Activated naive CD4-positive, alpha-beta T cell treated with anti-CD3 and anti-CD28 coated beads, Interleukin-2, amount 10 ng/mL, durations not matched to agents 7 days and 5 days (primary cell): ENCODE results near the gene DENND1A.

ENCODE experiments used
- CTCF ChIA-PET: fragments of 350-600 bp; sonication (Branson Sonifier 250); formaldehyde crosslinking; loops from one replicate; lab custom pipeline; 2021; ENCODE audit warnings: antibody characterized with exemption; lab: Charles Lee
- DNase-seq: peaks from one replicate; pipeline ENCODE4 v3.0.0-alpha.2; 2020
- H3K27ac Mint-ChIP-seq: one replicate; pipeline ENCODE4 v1.8.0; 2021; ENCODE audit warnings: mild to moderate bottlenecking, moderate library complexity, mixed read lengths
- H3K27me3 Mint-ChIP-seq: one replicate; pipeline ENCODE4 v1.8.0; 2021; ENCODE audit warnings: mild to moderate bottlenecking, mixed read lengths
- H3K36me3 Mint-ChIP-seq: one replicate; pipeline ENCODE4 v1.8.0; 2021; ENCODE audit warnings: mixed read lengths
- H3K4me1 Mint-ChIP-seq: one replicate; pipeline ENCODE4 v1.8.0; 2021; ENCODE audit warnings: mixed read lengths
- H3K4me3 Mint-ChIP-seq: one replicate; pipeline ENCODE4 v1.8.0; 2021; ENCODE audit warnings: mild to moderate bottlenecking, moderate library complexity, mixed read lengths
- H3K9me3 Mint-ChIP-seq: one replicate; pipeline ENCODE4 v1.8.0; 2021; ENCODE audit warnings: mixed read lengths

DENND1A gene

DNA sequence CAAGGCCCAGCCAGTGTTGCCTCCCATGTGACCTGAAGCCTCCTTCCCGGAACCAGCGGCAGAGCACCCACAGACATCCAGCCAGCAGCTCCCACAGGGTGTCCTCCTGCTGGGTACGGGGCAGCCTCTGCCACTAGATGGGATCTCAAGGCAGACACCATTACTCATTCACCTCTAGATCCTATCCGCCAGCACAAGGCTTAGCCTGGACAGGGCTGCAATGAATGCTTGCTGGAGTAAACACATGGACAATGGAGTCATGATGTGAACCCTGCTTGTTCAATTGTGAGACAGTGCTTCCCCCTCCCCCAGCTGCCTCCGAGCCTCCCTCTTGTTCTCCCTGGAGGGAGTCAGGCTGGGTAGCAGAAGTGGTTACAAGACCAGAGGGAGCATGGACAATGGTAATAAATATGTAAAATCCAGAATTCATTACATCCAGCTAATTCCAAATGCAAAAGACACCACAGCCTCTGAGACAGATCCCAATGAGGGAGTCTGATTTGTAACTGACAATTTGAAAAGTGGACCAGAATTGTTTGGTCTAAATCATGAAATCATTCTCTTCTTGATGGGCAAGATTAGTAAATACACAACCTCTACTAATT, 441.9 kb downstream of the DENND1A start:
- Mint-ChIP-seq H3K4me1 (no peaks in the 10 kb centered on the region), H3K27ac (no peak overlapping the region)
- CTCF ChIA-PET = no interaction called here

DNA sequence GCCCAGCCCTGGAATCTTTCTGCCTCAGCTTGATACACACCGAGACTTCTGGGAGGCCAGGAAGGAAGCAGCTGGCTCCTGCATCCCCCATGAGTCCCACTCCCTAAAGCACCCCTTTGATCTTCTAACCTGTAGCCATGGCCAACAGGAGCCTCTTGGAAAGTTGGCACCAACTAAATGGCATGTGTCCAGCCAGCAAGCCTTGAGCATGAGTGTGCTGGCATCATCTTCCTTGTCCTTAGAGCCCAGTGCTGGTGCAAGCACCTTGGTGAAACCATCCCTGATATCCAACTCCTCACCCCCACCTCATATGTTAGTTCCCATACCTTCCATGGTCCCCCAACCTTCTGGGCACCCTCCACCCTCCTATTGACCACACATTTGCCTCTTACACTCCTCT, 443.5 kb downstream of the DENND1A start:
- CTCF ChIA-PET = no interaction called here
- no peak for DNase-seq
- Mint-ChIP-seq H3K36me3 (no peaks in the 10 kb centered on the region), H3K4me1 (no peaks in the 10 kb centered on the region), H3K27ac (no peak overlapping the region), H3K27me3 (peaks cover 3% of the 10 kb centered on the region), H3K4me3 (no peak overlapping the region), H3K9me3 (no peaks in the 10 kb centered on the region)

More for the DNA sequence above, 441.9 kb downstream of the DENND1A start:
- Mint-ChIP-seq H3K9me3 (no peaks in the 10 kb centered on the region), H3K4me3 (no peak overlapping the region), H3K36me3 (no peaks in the 10 kb centered on the region), H3K27me3 (peaks cover 3% of the 10 kb centered on the region)
- DNase-seq = no peak

DNA sequence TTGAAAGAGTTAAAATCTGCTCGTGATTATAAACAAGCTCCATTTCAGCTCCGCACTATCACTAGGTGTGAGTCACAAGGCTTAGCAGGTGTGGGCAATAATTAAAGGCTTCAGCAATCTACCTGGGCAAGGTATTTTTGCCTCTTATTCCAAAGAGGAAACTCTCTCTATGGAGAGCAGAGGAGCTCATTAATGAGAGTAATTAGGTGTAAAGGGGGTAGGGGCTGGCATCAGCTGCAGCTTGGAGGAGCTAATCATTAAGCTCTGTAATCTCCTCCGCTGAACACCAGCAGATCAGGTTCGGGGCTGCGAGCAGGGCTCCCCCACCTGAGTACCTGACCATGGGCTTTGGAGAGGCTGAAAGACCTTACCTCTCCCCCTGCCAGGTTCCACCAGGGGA, 444.7 kb downstream of the DENND1A start:
- Mint-ChIP-seq H3K4me3 (no peak overlapping the region), H3K9me3 (no peaks in the 10 kb centered on the region), H3K27me3 (peaks cover 3% of the 10 kb centered on the region), H3K27ac (no peak overlapping the region), H3K4me1 (no peaks in the 10 kb centered on the region), H3K36me3 (no peaks in the 10 kb centered on the region)
- CTCF ChIA-PET = no interaction called here
- no peak for DNase-seq

DNA sequence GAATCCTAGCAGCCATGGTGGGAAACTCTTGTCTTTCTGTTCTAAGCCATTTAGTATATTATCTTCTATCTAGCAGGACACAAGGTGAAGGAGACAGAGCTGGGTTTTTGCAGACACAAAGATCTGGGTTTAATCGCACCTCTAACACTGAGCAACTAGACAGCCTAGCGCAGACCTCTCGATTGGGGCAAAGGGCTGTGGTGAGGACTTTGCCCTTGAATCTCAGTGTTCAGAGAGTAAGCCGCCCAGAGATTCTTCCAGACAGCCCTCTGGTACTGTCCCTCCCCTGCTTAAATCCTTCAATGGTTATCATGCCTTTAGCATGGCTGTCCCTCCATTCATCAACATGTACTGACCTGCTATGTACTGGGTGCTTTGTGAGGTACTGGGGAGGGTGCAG, 445.8 kb downstream of the DENND1A start:
- H3K4me3 Mint-ChIP-seq = no peak overlapping the region
- peaks cover 3% of the 10 kb centered on the region for H3K27me3 Mint-ChIP-seq
- no peak overlapping the region for H3K27ac Mint-ChIP-seq
- DNase-seq = no peak
- H3K4me1 Mint-ChIP-seq = no peaks in the 10 kb centered on the region
- CTCF ChIA-PET = no interaction called here
- no peaks in the 10 kb centered on the region for H3K9me3 Mint-ChIP-seq
- no peaks in the 10 kb centered on the region for H3K36me3 Mint-ChIP-seq

DNA sequence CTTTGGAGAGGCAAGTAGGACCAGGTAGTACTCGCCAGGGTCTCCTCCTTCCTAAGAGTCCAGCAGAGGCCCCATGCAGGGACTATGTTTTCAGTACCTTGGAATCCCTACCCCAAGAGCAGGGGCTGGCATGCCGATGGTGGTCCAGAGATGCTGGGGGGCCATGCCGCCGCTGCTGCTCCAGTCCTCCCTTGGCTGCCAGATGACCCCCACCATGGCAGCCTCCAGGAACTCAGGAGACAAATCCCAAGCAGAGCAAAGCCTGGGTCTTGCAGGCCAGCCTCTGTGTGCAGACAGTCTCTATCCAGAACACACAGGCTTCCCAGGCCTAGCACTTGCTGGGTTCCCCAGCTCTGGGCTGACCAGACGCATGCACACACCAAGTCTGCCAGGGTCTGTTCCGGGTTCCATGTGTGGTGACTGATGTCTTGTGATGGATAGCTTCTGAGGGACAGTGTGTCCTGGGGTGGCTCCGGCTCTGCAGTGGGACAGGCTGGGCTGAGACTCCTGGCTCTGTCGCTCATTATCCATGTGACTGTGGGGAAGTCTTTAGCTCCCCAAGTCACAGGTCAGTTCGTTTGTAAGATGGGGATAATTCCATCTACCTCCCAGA, 446.6 kb downstream of the DENND1A start:
- Mint-ChIP-seq H3K4me3 (no peak overlapping the region), H3K4me1 (no peaks in the 10 kb centered on the region), H3K9me3 (no peaks in the 10 kb centered on the region), H3K36me3 (no peaks in the 10 kb centered on the region), H3K27ac (no peak overlapping the region), H3K27me3 (peaks cover 3% of the 10 kb centered on the region)
- CTCF ChIA-PET = no interaction called here
- DNase-seq = no peak

DNA sequence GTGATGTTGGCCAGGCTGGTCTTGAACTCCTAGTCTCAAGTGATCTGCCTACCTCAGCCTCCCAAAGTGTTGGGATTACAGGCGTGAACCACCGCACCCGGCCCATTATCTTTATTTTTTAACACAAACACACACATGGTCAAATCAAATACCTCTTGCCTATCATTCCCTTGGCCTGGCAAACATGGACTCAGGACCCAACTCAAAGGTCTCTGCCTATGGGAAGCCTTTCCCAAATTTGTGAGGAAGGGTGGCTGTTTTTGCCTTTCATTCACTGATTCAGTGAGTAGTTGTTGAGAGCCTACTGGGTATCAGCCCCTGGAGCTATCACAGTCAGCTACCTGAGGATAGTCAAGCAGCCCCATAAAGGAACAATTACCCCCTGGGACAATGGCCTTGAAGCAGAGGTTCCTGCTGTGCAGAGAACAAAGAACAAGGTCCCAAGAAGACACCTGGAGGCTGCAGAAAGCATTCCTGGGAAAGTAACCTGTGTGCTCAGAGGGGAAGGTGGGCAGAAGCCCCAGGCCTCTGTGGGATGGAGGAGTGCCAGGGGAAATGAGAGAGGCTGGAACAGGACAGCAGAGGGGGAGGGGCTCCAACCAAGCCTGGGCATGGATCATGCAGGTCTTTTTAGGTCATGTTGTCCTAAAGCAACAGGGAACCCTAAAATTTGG, 447.5 kb downstream of the DENND1A start:
- CTCF ChIA-PET = no interaction called here
- H3K4me3 Mint-ChIP-seq = no peak overlapping the region
- no peaks in the 10 kb centered on the region for H3K36me3 Mint-ChIP-seq
- no peaks in the 10 kb centered on the region for H3K4me1 Mint-ChIP-seq
- H3K27ac Mint-ChIP-seq = no peak overlapping the region
- DNase-seq = no peak
- H3K9me3 Mint-ChIP-seq = no peaks in the 10 kb centered on the region
- no peaks in the 10 kb centered on the region for H3K27me3 Mint-ChIP-seq

DNA sequence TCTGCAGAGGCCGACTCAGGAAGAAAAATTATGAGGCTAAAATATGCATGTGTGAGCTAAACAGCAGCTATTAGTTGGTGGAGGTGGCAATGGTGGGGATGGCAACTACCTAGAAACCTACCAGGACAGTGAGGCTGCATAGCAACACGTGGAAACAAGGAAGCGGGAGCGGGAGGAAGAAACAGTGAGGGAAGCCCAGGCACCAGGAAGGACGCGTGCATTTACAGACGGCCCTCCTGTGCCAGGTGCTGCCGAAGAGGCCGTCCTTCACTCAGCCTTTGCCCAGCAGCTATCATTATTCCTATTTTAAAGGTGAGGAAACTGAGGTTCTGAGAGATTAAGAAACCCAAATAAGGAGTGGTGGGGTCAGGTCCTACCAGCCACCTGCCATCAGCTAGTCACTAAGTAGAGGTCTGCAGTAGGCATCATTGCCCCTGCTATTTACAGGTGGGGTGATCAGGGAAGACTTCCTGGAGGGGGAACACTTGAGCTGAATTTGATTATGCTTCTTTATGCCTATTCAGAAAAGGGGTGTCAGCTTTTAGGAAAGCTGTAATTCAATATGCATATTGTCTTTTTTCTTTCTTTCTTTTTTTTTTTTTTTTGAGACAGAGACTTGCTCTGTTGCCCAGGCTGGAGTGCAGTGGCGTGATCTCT, 448.6 kb downstream of the DENND1A start:
- CTCF ChIA-PET = no interaction called here
- no peaks in the 10 kb centered on the region for H3K27me3 Mint-ChIP-seq
- no peaks in the 10 kb centered on the region for H3K4me1 Mint-ChIP-seq
- no peak for DNase-seq
- no peaks in the 10 kb centered on the region for H3K36me3 Mint-ChIP-seq
- H3K4me3 Mint-ChIP-seq = no peak overlapping the region
- H3K27ac Mint-ChIP-seq = no peak overlapping the region
- no peaks in the 10 kb centered on the region for H3K9me3 Mint-ChIP-seq

DNA sequence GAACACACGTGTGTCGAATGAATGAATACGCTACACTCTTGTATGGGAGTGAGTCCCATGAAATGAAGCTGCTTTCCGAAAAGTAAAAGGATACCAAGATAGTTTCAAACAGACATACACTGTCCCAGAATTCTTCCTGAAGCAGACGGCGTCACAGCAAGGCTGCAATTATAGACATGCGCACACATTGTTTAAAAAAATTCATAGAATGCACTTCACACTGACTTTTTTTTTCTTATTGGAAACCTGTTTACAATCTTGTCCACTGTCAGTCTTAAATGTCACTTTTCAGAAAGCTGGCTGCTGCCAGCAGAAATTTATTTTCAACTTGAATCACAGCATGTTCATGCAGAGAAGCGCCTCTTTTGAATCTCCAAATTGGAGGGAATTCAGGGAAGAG, 449.1 kb downstream of the DENND1A start:
- Mint-ChIP-seq H3K9me3 (no peaks in the 10 kb centered on the region), H3K27me3 (no peaks in the 10 kb centered on the region), H3K4me3 (no peak overlapping the region), H3K4me1 (no peaks in the 10 kb centered on the region), H3K27ac (no peak overlapping the region), H3K36me3 (no peaks in the 10 kb centered on the region)
- CTCF ChIA-PET = no interaction called here
- no peak for DNase-seq

DNA sequence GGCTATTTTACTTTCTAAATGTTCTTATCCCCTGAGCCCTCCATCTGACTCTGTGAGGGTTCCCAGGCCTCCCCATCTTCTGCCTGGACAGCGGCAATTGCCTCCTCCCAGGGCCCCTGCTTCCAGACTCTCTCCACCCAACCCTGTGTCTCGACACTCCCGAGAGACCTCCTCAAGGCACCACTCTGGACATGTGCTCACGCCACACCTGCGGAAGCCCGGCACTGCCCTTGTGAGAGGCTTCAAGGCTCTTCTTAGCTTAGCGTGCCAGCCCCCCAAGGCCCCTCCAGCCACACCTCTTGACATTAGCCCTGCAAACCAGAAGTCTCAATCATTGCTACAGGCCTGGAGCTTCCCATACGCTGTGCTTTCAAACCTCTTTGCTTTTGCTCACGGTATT, 449.8 kb downstream of the DENND1A start:
- no peaks in the 10 kb centered on the region for H3K36me3 Mint-ChIP-seq
- no peaks in the 10 kb centered on the region for H3K27me3 Mint-ChIP-seq
- CTCF ChIA-PET = no interaction called here

DNA sequence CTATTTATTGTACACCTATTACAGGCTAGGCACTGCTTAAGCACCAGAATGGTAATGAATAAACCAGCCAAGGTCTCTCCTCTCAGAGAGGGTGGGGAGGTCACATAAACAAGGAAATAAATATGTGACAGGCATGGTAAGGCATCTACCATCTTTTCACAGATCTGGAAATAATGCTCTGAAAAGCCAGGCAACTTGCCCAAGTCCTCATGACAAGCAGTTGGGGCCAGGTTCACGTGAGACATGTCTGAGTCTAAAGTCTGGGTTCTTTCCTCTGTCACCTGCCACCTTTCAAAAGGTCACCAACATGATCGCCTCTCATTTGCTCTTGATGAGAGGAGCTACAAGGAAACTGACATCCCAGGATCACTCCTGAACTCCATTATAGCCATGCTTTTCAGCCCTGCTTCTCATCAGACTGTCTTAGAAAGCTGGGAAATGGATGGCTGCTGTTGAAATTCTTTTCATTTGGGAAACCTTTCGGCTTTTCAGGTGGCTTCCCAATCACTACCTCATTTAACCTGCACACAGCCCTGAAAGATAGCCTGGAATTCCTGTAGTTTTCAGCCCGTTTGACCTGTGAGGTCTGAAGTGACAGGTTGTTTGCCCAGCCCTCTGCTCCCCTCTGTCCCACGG, 450.8 kb downstream of the DENND1A start:
- H3K4me3 Mint-ChIP-seq = no peak overlapping the region
- CTCF ChIA-PET = no interaction called here
- H3K9me3 Mint-ChIP-seq = no peaks in the 10 kb centered on the region
- no peak overlapping the region for H3K27ac Mint-ChIP-seq
- DNase-seq = no peak
- no peaks in the 10 kb centered on the region for H3K4me1 Mint-ChIP-seq
- no peaks in the 10 kb centered on the region for H3K36me3 Mint-ChIP-seq
- H3K27me3 Mint-ChIP-seq = no peaks in the 10 kb centered on the region

More for the DNA sequence above, 449.8 kb downstream of the DENND1A start:
- Mint-ChIP-seq H3K27ac (no peak overlapping the region), H3K4me1 (no peaks in the 10 kb centered on the region), H3K9me3 (no peaks in the 10 kb centered on the region), H3K4me3 (no peak overlapping the region)
- no peak for DNase-seq

DNA sequence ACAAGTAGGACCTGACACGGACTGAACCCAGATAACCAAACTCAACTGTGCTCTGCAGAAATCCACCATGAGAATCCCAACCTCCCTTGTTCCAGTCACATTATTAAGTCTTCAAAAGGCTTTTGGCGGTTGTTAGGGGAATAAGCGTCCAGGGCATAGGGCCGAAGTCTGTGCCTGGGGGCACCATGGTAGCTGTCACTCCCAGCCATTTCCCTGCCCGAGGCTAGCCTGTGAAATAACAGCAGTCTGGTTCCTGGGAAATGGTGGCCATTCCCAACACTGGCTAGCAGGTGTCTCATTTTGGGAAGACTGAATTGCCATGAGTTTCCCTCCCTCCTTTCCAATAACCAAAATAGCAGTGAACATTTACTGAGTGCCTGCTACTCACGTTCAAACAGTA, 451.8 kb downstream of the DENND1A start:
- CTCF ChIA-PET = no interaction called here
- Mint-ChIP-seq H3K36me3 (no peaks in the 10 kb centered on the region), H3K9me3 (no peaks in the 10 kb centered on the region), H3K27me3 (no peaks in the 10 kb centered on the region), H3K4me1 (no peaks in the 10 kb centered on the region), H3K27ac (no peak overlapping the region), H3K4me3 (no peak overlapping the region)
- DNase-seq = no peak

DNA sequence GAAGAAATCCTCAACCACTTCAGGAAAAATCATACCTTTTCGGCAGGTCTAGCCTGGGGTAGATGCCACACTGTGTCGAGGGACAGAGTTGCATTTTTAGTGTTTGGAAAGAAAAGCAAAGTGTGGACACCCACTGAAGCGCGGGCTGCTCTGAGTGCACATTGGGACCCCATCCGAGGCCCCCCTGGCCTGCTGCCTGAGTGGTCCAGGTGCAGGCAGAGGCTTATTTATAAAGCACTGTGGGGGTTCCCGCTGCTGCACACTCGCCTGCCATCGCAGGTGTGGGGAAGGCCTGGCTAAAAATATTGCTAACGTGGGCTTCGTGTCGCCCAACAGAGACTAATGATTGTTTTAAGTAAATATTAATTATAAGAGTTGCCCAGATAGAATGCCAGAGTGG, 454.5 kb downstream of the DENND1A start:
- H3K4me3 Mint-ChIP-seq = no peak overlapping the region

DNA sequence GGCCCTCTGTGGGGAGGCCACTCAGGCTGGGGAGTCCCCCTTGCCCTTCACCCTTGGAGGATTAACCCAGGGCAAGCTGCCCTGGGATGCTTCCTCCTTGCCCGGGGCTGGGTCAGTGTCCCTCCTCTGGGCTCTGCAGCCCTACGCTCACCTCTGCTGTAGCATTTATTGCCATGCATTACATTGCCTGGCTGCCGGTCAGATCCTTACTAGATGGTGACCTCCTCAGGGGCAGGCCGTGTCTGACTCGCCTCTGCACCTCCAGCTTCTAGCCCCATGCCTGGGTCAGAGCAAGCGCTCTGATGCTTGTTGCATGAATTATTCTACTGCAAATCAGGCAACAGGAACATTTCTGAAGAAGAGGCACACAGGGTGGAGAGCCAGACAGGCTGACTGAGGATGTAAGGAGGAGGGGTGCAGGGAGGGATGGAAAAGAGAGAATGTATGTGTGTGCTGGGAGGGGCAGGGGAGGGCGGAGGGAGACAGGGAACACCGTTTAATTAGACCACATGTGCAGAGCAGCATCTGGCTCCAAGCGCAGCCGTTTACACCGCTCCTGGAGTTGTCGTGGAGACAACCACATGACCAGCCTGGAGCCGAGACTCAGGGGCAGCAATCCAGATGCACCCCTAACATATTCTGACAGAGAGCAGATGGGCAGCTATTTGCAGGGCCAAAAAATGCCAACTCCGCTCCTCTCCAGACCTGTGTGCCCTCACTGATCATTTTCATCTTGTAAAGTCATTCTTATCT, 456.9 kb downstream of the DENND1A start:
- no peak overlapping the region for H3K4me3 Mint-ChIP-seq

More for the DNA sequence above, 454.5 kb downstream of the DENND1A start:
- Mint-ChIP-seq H3K9me3 (no peaks in the 10 kb centered on the region), H3K27ac (no peak overlapping the region), H3K27me3 (no peaks in the 10 kb centered on the region), H3K36me3 (no peaks in the 10 kb centered on the region), H3K4me1 (no peaks in the 10 kb centered on the region)
- CTCF ChIA-PET = no interaction called here
- no peak for DNase-seq

More for the DNA sequence above, 456.9 kb downstream of the DENND1A start:
- CTCF ChIA-PET = no interaction called here
- no peak for DNase-seq
- no peak overlapping the region for H3K27ac Mint-ChIP-seq
- H3K4me1 Mint-ChIP-seq = no peaks in the 10 kb centered on the region
- no peaks in the 10 kb centered on the region for H3K36me3 Mint-ChIP-seq
- no peaks in the 10 kb centered on the region for H3K9me3 Mint-ChIP-seq
- H3K27me3 Mint-ChIP-seq = no peaks in the 10 kb centered on the region
